ENCODE results near the gene PMP22. TPM values are rescaled to one million over a fixed set of nuclear protein-coding genes. Genes with fewer than 3 reads are reported as not detected.
A peak's percentile ranks its signal among the peaks of the same experiment; 100 is the strongest.

Gene PMP22
- total RNA-seq, 1 experiment from 2014 or later: 2.6 TPM

- Histone ChIP-seq H3F3A (ENCODE audit: insufficient read depth, low read depth) (no peaks in the 10 kb centered on the region), H2AFZ (no peak overlapping the region), H3K9me2 (ENCODE audit: insufficient read depth) (no peaks in the 10 kb centered on the region), H3K79me2 (ENCODE audit: low read depth) (no peaks in the 10 kb centered on the region), H3K36me3 (ENCODE audit: low read depth) (no peaks in the 10 kb centered on the region), H3K4me3 (no peak overlapping the region), H3K27me3 (ENCODE audit: insufficient read depth, low read depth) (peaks cover 3% of the 10 kb centered on the region; the same call in 1 of the 2 replicates), H3K27ac (no peak overlapping the region), H3K4me1 (replicated peaks; ENCODE audit: insufficient read depth) (no peaks in the 10 kb centered on the region), H4K20me1 (ENCODE audit: insufficient read depth) (no peaks in the 10 kb centered on the region), H3K4me2 (no peak overlapping the region), H3K9me3 (ENCODE audit: insufficient read depth, low read depth) (no peaks in the 10 kb centered on the region)
- no peak for TF ChIP-seq EZH2 (IDR thresholded peaks at IDR 0.05; ENCODE audit: low read depth)
- no peak for TF ChIP-seq CTCF (conservative IDR thresholded peaks at IDR 0.05)
- ChIA-PET CTCF (no interaction called here), POLR2A (ENCODE audit: unreplicated experiment) (no interaction called here)
- intact Hi-C loops (cut with micrococcal nuclease; ENCODE audit: unreplicated experiment): no loop called here
- no TSS peak for BruUV-seq (replicated peaks)
- no peak for DNase-seq
Measured at GRCh38 chr17:15249487-15249886, 15.6 kb downstream of the PMP22 start.

- POLR2A ChIA-PET (ENCODE audit: unreplicated experiment): no interaction called here
- Histone ChIP-seq H3K9me3 (ENCODE audit: insufficient read depth, low read depth) (no peaks in the 10 kb centered on the region), H3K27ac (no peak overlapping the region), H2AFZ (no peak overlapping the region), H3K4me1 (replicated peaks; ENCODE audit: insufficient read depth) (no peaks in the 10 kb centered on the region), H3K4me2 (no peak overlapping the region), H3K4me3 (no peak overlapping the region), H3K9me2 (ENCODE audit: insufficient read depth) (no peaks in the 10 kb centered on the region), H3K79me2 (ENCODE audit: low read depth) (no peaks in the 10 kb centered on the region), H4K20me1 (ENCODE audit: insufficient read depth) (no peaks in the 10 kb centered on the region), H3F3A (ENCODE audit: insufficient read depth, low read depth) (no peaks in the 10 kb centered on the region), H3K27me3 (ENCODE audit: insufficient read depth, low read depth) (no peaks in the 10 kb centered on the region; the same call in 1 of the 2 replicates), H3K36me3 (ENCODE audit: low read depth) (no peaks in the 10 kb centered on the region)
- peak in 1 of 2 experiments; percentile 11 for DNase-seq
- CTCF ChIA-PET: interaction anchor here (0.8 kb wide), 1 partner anchor 255 kb away, joined by 3 read pairs; no protein-coding TSS in a partner anchor
- TF ChIP-seq EZH2 (IDR thresholded peaks at IDR 0.05; ENCODE audit: low read depth): no peak
- 0 out of 2 replicates have a peak, but pooled peaks have one; percentile 16 for TF ChIP-seq CTCF (conservative IDR thresholded peaks at IDR 0.05)
- no TSS peak for BruUV-seq (replicated peaks)
- intact Hi-C loops (cut with micrococcal nuclease; ENCODE audit: unreplicated experiment): no loop called here
Measured at GRCh38 chr17:15247891-15248529, 17.1 kb downstream of the PMP22 start.

- no peaks in the 10 kb centered on the region for H3K36me3 ChIP-seq (ENCODE audit: low read depth)
- H3K27me3 ChIP-seq (ENCODE audit: insufficient read depth, low read depth): no peaks in the 10 kb centered on the region; the same call in 1 of the 2 replicates
- no peak overlapping the region for H2AFZ ChIP-seq
- no peak overlapping the region for H3K4me2 ChIP-seq
- BruUV-seq (replicated peaks): no TSS peak
- H3K4me3 ChIP-seq: no peak overlapping the region
- H4K20me1 ChIP-seq (ENCODE audit: insufficient read depth): no peaks in the 10 kb centered on the region
- no peaks in the 10 kb centered on the region for H3K9me2 ChIP-seq (ENCODE audit: insufficient read depth)
- H3F3A ChIP-seq (ENCODE audit: insufficient read depth, low read depth): no peaks in the 10 kb centered on the region
- POLR2A ChIA-PET (ENCODE audit: unreplicated experiment): no interaction called here
- no peaks in the 10 kb centered on the region for H3K79me2 ChIP-seq (ENCODE audit: low read depth)
- no peaks in the 10 kb centered on the region for H3K4me1 ChIP-seq (replicated peaks; ENCODE audit: insufficient read depth)
- intact Hi-C loops (cut with micrococcal nuclease; ENCODE audit: unreplicated experiment): no loop called here
- no peaks in the 10 kb centered on the region for H3K9me3 ChIP-seq (ENCODE audit: insufficient read depth, low read depth)
- TF ChIP-seq CTCF (conservative IDR thresholded peaks at IDR 0.05) (no peak), EZH2 (IDR thresholded peaks at IDR 0.05; ENCODE audit: low read depth) (no peak)
- DNase-seq: no peak
- no peak overlapping the region for H3K27ac ChIP-seq
- CTCF ChIA-PET: no interaction called here
Measured at GRCh38 chr17:15245054-15245453, 20.1 kb downstream of the PMP22 start.

All from PC-9 (cell line).